Measurements from ENCODE around the gene ATP4B. TPM values are rescaled to one million over a fixed set of nuclear protein-coding genes. Genes with fewer than 3 reads are reported as not detected.

ATP4B gene
- total RNA-seq, 1 experiment from 2014 or later = not detected

GRCh38 chr13:113621046-113621445, 37.0 kb downstream of the ATP4B start:
- no peak overlapping the region for H3K4me2 ChIP-seq (ENCODE audit: insufficient read depth, insufficient read length, low read length)
- no peak overlapping the region for H2BK120ac ChIP-seq (ENCODE audit: low read depth, low read length, poor library complexity, severe bottlenecking)
- no peak overlapping the region for H3K14ac ChIP-seq (ENCODE audit: insufficient read depth, low read length)
- Mint-ChIP-seq H3K9me3 (peaks cover 13 to 18% of the 10 kb centered on the region in 2 experiments), H3K27me3 (ENCODE audit: low read depth) (peaks cover 1% of the 10 kb centered on the region; the same call in 1 of the 2 replicates), H3K4me1 (peaks cover 22 to 25% of the 10 kb centered on the region in 2 experiments), H3K36me3 (ENCODE audit: insufficient read depth in 1 of 3, low read depth in 3 of 3) (peaks cover 48 to 65% (median 60%) of the 10 kb centered on the region in 3 experiments), H3K27ac (peak overlapping the region in 1 of 3 experiments; percentile 46; a peak in 1 of 7 replicates), H3K4me3 (no peak overlapping the region)
- TF ChIP-seq, protein P1, sequence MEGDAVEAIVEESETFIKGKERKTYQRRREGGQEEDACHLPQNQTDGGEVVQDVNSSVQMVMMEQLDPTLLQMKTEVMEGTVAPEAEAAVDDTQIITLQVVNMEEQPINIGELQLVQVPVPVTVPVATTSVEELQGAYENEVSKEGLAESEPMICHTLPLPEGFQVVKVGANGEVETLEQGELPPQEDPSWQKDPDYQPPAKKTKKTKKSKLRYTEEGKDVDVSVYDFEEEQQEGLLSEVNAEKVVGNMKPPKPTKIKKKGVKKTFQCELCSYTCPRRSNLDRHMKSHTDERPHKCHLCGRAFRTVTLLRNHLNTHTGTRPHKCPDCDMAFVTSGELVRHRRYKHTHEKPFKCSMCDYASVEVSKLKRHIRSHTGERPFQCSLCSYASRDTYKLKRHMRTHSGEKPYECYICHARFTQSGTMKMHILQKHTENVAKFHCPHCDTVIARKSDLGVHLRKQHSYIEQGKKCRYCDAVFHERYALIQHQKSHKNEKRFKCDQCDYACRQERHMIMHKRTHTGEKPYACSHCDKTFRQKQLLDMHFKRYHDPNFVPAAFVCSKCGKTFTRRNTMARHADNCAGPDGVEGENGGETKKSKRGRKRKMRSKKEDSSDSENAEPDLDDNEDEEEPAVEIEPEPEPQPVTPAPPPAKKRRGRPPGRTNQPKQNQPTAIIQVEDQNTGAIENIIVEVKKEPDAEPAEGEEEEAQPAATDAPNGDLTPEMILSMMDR (conservative IDR thresholded peaks at IDR 0.05) = no peak
- H3K56ac ChIP-seq (ENCODE audit: insufficient read length, low read depth, low read length) = no peak overlapping the region
- no peak overlapping the region for H2BK12ac ChIP-seq (ENCODE audit: insufficient read length, low read depth, low read length)
- no peaks in the 10 kb centered on the region for H3K23me2 ChIP-seq (ENCODE audit: insufficient read length, low read depth, low read length, poor library complexity, severe bottlenecking)
- no peaks in the 10 kb centered on the region for H3K79me1 ChIP-seq (ENCODE audit: insufficient read depth, low read depth, low read length, poor library complexity, severe bottlenecking)
- no peak overlapping the region for H3K18ac ChIP-seq (ENCODE audit: insufficient read length, low read depth, low read length)
- H2AFZ ChIP-seq (ENCODE audit: low read length) = no peak overlapping the region
- no peak overlapping the region for H3K4ac ChIP-seq (ENCODE audit: low read depth, low read length)
- H4K8ac ChIP-seq (replicated peaks; ENCODE audit: insufficient read length, low read depth, low read length) = no peak overlapping the region
- DNase-seq = no peak
- no peak overlapping the region for H2BK5ac ChIP-seq (ENCODE audit: insufficient read length, low read length)
- no peak overlapping the region for H4K91ac ChIP-seq (ENCODE audit: insufficient read length, low read depth, low read length)
- H2BK15ac ChIP-seq (ENCODE audit: low read depth, low read length) = no peak overlapping the region
- no peak overlapping the region for H3K23ac ChIP-seq (ENCODE audit: insufficient read length, low read depth, low read length)
- peaks cover 4% of the 10 kb centered on the region; the same call in 1 of the 2 replicates for H3K4me1 ChIP-seq (ENCODE audit: insufficient read depth, low read length)
- H3K27ac ChIP-seq (ENCODE audit: insufficient read length, low read depth, low read length) = no peak overlapping the region
- WGBS (ENCODE audit: extremely low coverage, insufficient read length, low lambda C conversion rate) = no CpG with 5 or more reads among the region's 15 CpGs
- H3K9me3 ChIP-seq (ENCODE audit: control insufficient read depth, low read depth, low read length) = no peaks in the 10 kb centered on the region
- no peak overlapping the region for H3T11ph ChIP-seq (ENCODE audit: low read length)
- no peaks in the 10 kb centered on the region for H3K27me3 ChIP-seq (ENCODE audit: insufficient read depth, low read length)
- H4K20me1 ChIP-seq (ENCODE audit: control insufficient read depth, insufficient read depth, insufficient read length) = no peaks in the 10 kb centered on the region
- H2BK20ac ChIP-seq (ENCODE audit: low read depth, low read length, poor library complexity, severe bottlenecking) = no peak overlapping the region
- H4K5ac ChIP-seq (ENCODE audit: insufficient read length, low read depth, low read length) = no peak overlapping the region
- H3K79me2 ChIP-seq (ENCODE audit: insufficient read depth, low read length) = no peaks in the 10 kb centered on the region
- H3K9ac ChIP-seq (ENCODE audit: extremely low read depth, insufficient read length, low read length) = no peak overlapping the region
- no peak overlapping the region for H2AK5ac ChIP-seq (ENCODE audit: insufficient read length, low read length)

All from H9 (cell line).